Measurements from ENCODE around the gene CARD9. TPM values are rescaled to one million over a fixed set of nuclear protein-coding genes. Genes with fewer than 3 reads are reported as not detected.

CARD9 gene
- polyA plus RNA-seq, 4 donors, result 1.6 to 2.7 (median 2.3) TPM

Other genes starting within 250 kb of the CARD9 start
- not detected for gene LHX3, start 168.5 kb downstream of the CARD9 start, polyA plus RNA-seq (ENCODE audit: insufficient read length in 4 of 4)
- gene QSOX2, start 127.9 kb downstream of the CARD9 start, polyA plus RNA-seq (ENCODE audit: insufficient read length in 4 of 4), result 10 to 100 TPM; 16.3 to 17.5 (median 16.6) TPM
- 1 to 10 TPM; 1.8 to 3.3 (median 2.2) TPM for gene CCDC187, start 69.6 kb downstream of the CARD9 start, polyA plus RNA-seq (ENCODE audit: insufficient read length in 4 of 4)
- gene GPSM1, start 46.1 kb downstream of the CARD9 start, polyA plus RNA-seq (ENCODE audit: insufficient read length in 4 of 4), result 10 to 100 TPM; 30.6 to 42.3 (median 32.0) TPM
- 10 to 100 TPM in 1 of 4 donors, 1 to 10 TPM in 3; 5.6 to 13.9 (median 8.0) TPM for gene DNLZ, start 9.9 kb downstream of the CARD9 start, polyA plus RNA-seq (ENCODE audit: insufficient read length in 4 of 4)
- 10 to 100 TPM; 10.6 to 12.9 (median 10.8) TPM for gene SNAPC4, start 26.5 kb upstream of the CARD9 start, polyA plus RNA-seq (ENCODE audit: insufficient read length in 4 of 4)
- gene ENTR1, start 36.9 kb upstream of the CARD9 start, polyA plus RNA-seq (ENCODE audit: insufficient read length in 4 of 4), result 10 to 100 TPM; 43.2 to 52.0 (median 47.3) TPM
- gene PMPCA, start 37.0 kb upstream of the CARD9 start, polyA plus RNA-seq (ENCODE audit: insufficient read length in 4 of 4), result 10 to 100 TPM; 56.5 to 66.0 (median 62.6) TPM
- gene INPP5E, start 66.2 kb upstream of the CARD9 start, polyA plus RNA-seq (ENCODE audit: insufficient read length in 4 of 4), result 10 to 100 TPM; 12.8 to 18.1 (median 13.8) TPM
- 10 to 100 TPM; 55.1 to 68.6 (median 62.3) TPM for gene SEC16A, start 109.4 kb upstream of the CARD9 start, polyA plus RNA-seq (ENCODE audit: insufficient read length in 4 of 4)
- gene NOTCH1, start 172.4 kb upstream of the CARD9 start, polyA plus RNA-seq (ENCODE audit: insufficient read length in 4 of 4), result 10 to 100 TPM; 25.4 to 41.4 (median 29.5) TPM

All from right renal pelvis (tissue), 4 donors.